Hepatocyte (in vitro differentiated cells): Measurements from ENCODE around the gene NDUFB7.

Source experiments
- CTCF ChIP-seq: fragments of 200-600 bp; sonication (generic); IDR thresholded peaks from 2 replicates; pipeline ENCODE4 v1.5.1; 2016; ENCODE audit warnings: antibody characterized with exemption, mild to moderate bottlenecking; ENCODE audit not compliant: poor library complexity
- EZH2phosphoT487 ChIP-seq: fragments of 200-600 bp; sonication (generic); IDR thresholded peaks from one replicate; pipeline ENCODE4 v1.6.1; 2018; ENCODE audit warnings: antibody characterized with exemption, mild to moderate bottlenecking, low read depth, moderate library complexity; ENCODE audit not compliant: unreplicated experiment, severe bottlenecking

GRCh38 chr19:14561249-14561648 lies 10.6 kb downstream of the NDUFB7 start:
- no peak for TF ChIP-seq CTCF
- TF ChIP-seq EZH2phosphoT487: no peak
